ENCODE results near the gene CHD9NB. TPM values are rescaled to one million over a fixed set of nuclear protein-coding genes. Genes with fewer than 3 reads are reported as not detected.

CHD9NB gene
- total RNA-seq, 1 donor from 2014 or later, result 2.0 TPM

DNA sequence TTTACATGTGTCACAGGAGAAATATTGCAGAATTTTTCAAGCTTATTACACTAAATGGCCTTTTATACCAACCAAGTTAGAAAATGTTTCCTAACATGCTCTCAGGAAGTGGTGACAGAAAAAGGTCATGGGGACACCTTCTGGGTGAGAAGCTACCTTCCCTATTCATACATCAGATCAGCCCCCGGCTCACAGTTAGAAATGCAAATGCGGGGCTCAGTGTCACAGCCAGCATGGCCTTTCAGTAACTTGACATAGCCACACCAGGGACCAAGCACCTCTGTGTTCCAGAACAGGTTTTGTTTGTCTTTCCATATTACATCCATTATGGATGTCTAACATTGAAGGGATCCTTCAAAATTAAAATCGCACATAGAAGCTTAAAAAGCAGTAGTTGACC lies 59.5 kb downstream of the CHD9NB start:
- no peak overlapping the region for H3K4me3 Mint-ChIP-seq (ENCODE audit: unreplicated experiment)
- no peaks in the 10 kb centered on the region for H3K4me1 Mint-ChIP-seq (ENCODE audit: unreplicated experiment)
- H3K9me3 Mint-ChIP-seq (ENCODE audit: unreplicated experiment), result no peaks in the 10 kb centered on the region
- TF ChIP-seq, protein P1, sequence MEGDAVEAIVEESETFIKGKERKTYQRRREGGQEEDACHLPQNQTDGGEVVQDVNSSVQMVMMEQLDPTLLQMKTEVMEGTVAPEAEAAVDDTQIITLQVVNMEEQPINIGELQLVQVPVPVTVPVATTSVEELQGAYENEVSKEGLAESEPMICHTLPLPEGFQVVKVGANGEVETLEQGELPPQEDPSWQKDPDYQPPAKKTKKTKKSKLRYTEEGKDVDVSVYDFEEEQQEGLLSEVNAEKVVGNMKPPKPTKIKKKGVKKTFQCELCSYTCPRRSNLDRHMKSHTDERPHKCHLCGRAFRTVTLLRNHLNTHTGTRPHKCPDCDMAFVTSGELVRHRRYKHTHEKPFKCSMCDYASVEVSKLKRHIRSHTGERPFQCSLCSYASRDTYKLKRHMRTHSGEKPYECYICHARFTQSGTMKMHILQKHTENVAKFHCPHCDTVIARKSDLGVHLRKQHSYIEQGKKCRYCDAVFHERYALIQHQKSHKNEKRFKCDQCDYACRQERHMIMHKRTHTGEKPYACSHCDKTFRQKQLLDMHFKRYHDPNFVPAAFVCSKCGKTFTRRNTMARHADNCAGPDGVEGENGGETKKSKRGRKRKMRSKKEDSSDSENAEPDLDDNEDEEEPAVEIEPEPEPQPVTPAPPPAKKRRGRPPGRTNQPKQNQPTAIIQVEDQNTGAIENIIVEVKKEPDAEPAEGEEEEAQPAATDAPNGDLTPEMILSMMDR (IDR thresholded peaks at IDR 0.05; ENCODE audit: unreplicated experiment), result no peak
- H3K27ac Mint-ChIP-seq (ENCODE audit: unreplicated experiment), result no peak overlapping the region
- no peaks in the 10 kb centered on the region for H3K27me3 Mint-ChIP-seq (ENCODE audit: unreplicated experiment)
- no peaks in the 10 kb centered on the region for H3K36me3 Mint-ChIP-seq (ENCODE audit: low read depth, unreplicated experiment)
- DNase-seq (ENCODE audit: low spot score), result no peak

DNA sequence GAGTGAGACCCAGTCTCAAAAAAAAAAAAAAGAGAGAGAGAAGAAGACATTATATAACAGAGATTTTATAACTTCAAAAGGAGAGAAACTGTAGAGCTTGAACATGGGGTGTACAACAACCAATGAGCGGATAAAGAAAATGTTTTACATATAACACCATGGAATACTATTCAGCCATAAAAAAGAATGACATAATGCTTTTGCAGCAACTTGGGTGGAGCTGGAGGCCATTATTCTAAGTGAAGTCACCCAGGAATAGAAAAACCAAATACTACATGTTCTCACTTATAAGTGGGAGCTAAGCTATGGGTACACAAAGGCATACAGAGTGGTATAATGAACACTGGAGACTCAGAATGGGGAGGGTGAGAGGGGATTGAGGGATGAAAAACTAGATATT lies 61.1 kb downstream of the CHD9NB start:
- Mint-ChIP-seq H3K9me3 (ENCODE audit: unreplicated experiment) (no peaks in the 10 kb centered on the region), H3K4me1 (ENCODE audit: unreplicated experiment) (no peaks in the 10 kb centered on the region), H3K36me3 (ENCODE audit: low read depth, unreplicated experiment) (no peaks in the 10 kb centered on the region), H3K4me3 (ENCODE audit: unreplicated experiment) (no peak overlapping the region), H3K27me3 (ENCODE audit: unreplicated experiment) (no peaks in the 10 kb centered on the region), H3K27ac (ENCODE audit: unreplicated experiment) (no peak overlapping the region)
- no peak for DNase-seq (ENCODE audit: low spot score)
- TF ChIP-seq, protein P1 (IDR thresholded peaks at IDR 0.05; ENCODE audit: unreplicated experiment), result no peak

Other genes with a start within 250 kb of the CHD9NB start
- gene CHD9, start 2.1 kb upstream of the CHD9NB start, total RNA-seq (ENCODE audit: unreplicated experiment), result 49.2 TPM